Subcutaneous abdominal adipose tissue (tissue), 5 donors: ENCODE measurements around the gene STK4.

Experiments
- H3K27ac ChIP-seq: one replicate; pipeline ENCODE4 v1.7.0; 2013; ENCODE audit warnings: low read depth, mild to moderate bottlenecking, inconsistent platforms, low read length, moderate library complexity
- H3K27me3 ChIP-seq, 5 donors: one replicate each; pipeline ENCODE4 v1.7.0; 2013; ENCODE audit warnings: low read length in 5 of 5, inconsistent platforms in 1 of 5; ENCODE audit not compliant: control insufficient read depth in 5 of 5, insufficient read depth in 4 of 5
- H3K36me3 ChIP-seq, 5 donors: one replicate each; pipeline ENCODE4 v1.7.0; 2013; ENCODE audit warnings: low read length in 5 of 5; ENCODE audit not compliant: control insufficient read depth in 5 of 5, insufficient read depth in 5 of 5
- H3K4me1 ChIP-seq, 5 donors: one replicate each; pipeline ENCODE4 v1.7.0; 2013; ENCODE audit warnings: low read length in 5 of 5, mild to moderate bottlenecking in 3 of 5, moderate library complexity in 1 of 5; ENCODE audit not compliant: control insufficient read depth in 5 of 5, insufficient read depth in 5 of 5
- H3K4me3 ChIP-seq, 5 donors: one replicate each; pipeline ENCODE4 v1.7.0; 2013; ENCODE audit warnings: low read length in 5 of 5, low read depth in 1 of 5
- H3K9ac ChIP-seq, 5 donors: one replicate each; pipeline ENCODE4 v1.7.0; 2013; ENCODE audit warnings: low read length in 5 of 5, mild to moderate bottlenecking in 4 of 5, moderate library complexity in 3 of 5
- H3K9me3 ChIP-seq, 5 donors: one replicate each; pipeline ENCODE4 v1.7.0; 2013; ENCODE audit warnings: low read length in 5 of 5; ENCODE audit not compliant: control insufficient read depth in 5 of 5
- donor health status: healthy.
- donor health status: healthy.
- donor health status: healthy.
- donor health status: healthy.
- donor health status: healthy.

The STK4 gene

DNA sequence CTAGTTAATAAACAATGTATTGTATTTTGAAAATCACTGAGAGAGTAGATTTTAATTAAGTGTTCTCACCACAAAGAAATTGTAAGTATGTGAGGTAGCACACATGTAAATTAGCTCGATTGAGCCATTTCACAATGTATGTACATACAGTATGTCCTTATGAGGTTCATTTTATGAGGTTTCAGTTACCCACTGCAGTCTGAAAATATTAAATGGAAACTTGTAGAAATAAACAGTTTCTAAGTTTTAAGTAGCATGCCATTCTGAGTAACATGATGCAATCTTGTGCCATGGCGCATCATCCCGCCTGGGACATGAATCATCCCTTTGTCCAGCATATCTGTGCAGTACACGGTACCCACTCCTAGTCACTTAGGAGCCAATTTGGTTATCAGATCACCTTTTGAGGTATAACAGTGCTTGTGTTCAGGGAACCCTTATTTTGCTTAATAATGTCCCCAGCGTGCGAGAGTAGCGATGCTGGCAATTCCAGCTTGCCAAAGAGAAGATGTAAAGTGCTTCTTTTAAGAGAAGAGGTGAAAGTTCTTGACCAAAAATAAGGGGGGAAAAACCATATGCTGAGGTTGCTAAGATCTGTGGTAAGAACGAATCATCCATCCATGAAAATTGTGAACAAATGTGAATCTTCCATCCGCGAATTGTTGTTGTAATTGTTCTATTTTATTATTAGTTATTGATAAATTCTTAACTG is 69.9 kb downstream of the STK4 start:
- peaks cover 0 to 9% (median 6%) of the 10 kb centered on the region in 5 donors for H3K4me1 ChIP-seq
- no peak overlapping the region for H3K4me3 ChIP-seq
- H3K27ac ChIP-seq, result no peak overlapping the region
- no peaks in the 10 kb centered on the region for H3K27me3 ChIP-seq
- H3K36me3 ChIP-seq, result peaks cover 4 to 7% (median 5%) of the 10 kb centered on the region in 5 donors
- no peaks in the 10 kb centered on the region for H3K9me3 ChIP-seq
- no peak overlapping the region for H3K9ac ChIP-seq

DNA sequence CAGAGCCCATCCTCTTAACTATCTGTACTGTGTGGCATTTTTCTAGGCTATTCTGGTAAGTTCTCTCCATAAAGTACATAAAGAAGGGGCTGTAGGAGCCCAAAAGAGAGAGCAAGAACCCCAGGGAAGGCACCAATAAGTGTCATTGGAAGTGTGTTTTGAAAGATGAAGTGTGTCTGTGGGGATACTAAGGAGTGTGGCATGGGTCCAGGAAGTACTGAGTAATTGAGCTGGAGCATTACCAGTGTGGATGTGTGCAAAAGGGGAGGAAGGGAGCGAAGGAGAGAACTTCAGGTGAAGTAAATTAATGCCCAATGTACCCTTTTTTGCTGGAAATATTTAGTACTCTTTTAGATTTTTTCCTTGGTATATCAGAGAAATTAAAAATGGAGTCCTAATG is 70.7 kb downstream of the STK4 start:
- Histone ChIP-seq H3K9ac (no peak overlapping the region), H3K27ac (no peak overlapping the region), H3K36me3 (peaks cover 4 to 5% (median 5%) of the 10 kb centered on the region in 5 donors)

DNA sequence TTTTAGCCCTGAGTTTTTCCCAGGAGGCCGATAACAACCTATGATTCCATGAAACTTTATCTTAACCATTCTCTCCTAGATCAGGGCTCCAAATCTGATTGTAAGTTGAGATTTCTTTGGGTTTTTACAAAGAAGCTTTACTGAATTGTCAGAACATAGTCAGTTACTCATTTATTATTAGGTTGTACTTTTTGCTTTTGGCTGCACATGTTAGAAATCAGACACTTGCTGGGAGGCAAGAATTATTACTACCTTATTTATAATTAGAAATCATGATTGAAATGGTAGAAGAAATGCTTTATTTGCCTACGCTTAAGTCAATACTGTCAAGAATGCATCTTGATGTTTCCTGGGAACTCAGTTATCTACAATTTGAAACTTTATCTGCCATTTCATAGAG is 71.3 kb downstream of the STK4 start:
- Histone ChIP-seq H3K4me1 (peaks cover 0 to 9% (median 6%) of the 10 kb centered on the region in 5 donors), H3K36me3 (peaks cover 0 to 1% (median under 1%) of the 10 kb centered on the region in 5 donors), H3K27ac (no peak overlapping the region), H3K4me3 (no peak overlapping the region), H3K9me3 (no peaks in the 10 kb centered on the region), H3K9ac (no peak overlapping the region), H3K27me3 (no peaks in the 10 kb centered on the region)

More for the DNA sequence above, 70.7 kb downstream of the STK4 start:
- no peak overlapping the region for H3K4me3 ChIP-seq
- no peaks in the 10 kb centered on the region for H3K9me3 ChIP-seq
- H3K4me1 ChIP-seq, result peaks cover 0 to 9% (median 6%) of the 10 kb centered on the region in 5 donors
- H3K27me3 ChIP-seq, result no peaks in the 10 kb centered on the region

DNA sequence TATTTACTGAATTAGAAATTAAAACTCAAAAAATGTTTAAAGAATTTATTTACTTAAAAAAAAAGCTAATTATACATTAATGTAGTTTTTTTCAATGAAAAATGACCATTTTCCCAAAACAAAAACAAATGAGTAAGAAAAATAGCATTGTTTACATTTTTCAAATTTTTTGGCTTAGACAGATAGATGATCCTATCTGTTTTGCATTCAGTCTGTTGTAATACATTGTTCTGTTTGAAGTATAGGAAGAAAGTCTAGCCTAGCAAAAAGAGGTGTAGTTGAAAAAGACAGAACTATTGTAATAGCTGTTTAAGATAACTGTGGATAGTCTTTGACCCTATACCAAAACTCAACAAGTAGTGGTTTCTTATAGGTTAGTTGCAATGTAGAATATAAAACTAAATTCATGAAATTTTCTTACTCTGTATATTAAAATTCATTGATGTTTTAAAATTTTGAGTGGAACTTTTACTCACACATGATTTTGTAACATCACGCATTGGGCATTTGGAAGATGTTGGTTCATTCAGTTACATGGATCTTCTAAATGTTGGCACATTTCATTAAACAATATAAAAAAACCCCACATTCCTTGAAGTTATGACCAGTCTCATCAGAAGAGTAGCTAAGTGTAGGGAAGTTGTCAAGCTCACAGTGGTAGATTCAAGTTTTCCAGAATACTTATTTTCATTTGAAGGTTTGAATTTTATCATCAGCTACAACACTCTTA is 72.6 kb downstream of the STK4 start:
- H3K9me3 ChIP-seq, result no peaks in the 10 kb centered on the region
- H3K36me3 ChIP-seq, result no peaks in the 10 kb centered on the region
- H3K27me3 ChIP-seq, result no peaks in the 10 kb centered on the region
- H3K27ac ChIP-seq, result no peak overlapping the region
- no peak overlapping the region for H3K9ac ChIP-seq
- no peak overlapping the region for H3K4me3 ChIP-seq
- peaks cover 0 to 9% (median 6%) of the 10 kb centered on the region in 5 donors for H3K4me1 ChIP-seq

DNA sequence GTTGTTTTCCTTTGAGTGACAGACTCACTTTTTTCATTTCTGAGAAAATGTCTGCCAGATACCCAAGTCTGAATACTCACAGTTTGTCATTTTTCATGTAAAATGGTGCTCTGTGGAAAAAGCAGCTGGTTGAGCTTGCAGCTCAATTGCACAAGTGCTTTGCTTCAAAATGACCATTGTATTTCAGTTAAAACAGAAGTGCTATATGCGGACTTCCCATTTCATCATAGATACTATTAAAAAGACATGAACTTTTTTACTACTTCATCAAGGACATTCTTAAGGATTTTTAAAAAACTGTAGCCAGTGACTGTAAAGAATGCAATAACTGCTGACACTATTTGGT is 73.1 kb downstream of the STK4 start:
- Histone ChIP-seq H3K9me3 (no peaks in the 10 kb centered on the region), H3K36me3 (no peaks in the 10 kb centered on the region), H3K9ac (no peak overlapping the region), H3K4me3 (no peak overlapping the region), H3K4me1 (peaks cover 0 to 9% (median 6%) of the 10 kb centered on the region in 5 donors), H3K27me3 (no peaks in the 10 kb centered on the region), H3K27ac (no peak overlapping the region)

DNA sequence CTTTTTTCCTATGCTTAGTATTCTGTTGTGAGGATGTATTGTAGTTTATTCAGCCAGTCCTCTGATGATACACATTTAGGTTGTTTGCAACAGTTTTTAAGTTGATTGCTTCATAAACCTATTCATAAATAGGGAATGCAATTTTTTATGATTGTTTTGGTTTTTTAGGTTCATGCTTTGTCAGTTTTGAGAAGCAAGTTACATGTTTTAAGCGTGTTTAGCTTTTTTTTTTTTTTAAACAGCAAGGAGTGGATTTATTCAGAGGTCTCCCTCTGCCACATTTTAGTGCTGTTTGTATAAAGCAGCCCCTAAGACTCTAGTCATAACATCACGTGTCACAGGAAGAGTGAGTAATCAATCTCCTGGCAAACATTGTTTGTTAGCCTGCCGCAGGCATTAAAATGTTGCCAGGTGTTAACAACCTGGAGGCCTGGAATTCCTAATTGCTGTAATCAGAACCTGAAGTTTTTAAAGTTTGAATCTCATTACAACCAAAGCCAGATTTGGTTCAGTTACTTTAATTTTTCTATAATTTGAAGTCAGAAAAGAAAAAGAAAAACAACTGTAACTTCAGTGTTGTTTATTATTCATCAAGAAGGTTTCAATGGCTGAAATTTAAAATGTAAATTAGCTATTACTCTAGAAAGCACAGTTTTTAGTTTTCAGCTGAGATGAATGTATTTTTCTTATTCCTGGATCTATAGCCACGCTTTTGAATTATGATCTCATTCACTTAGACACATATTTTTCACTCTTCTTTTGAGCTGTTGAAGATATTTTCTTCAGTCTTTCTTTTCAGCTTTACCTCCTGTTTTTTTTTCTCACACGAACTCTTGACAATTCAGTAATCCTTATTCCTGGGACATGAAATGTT is 75.4 kb downstream of the STK4 start:
- Histone ChIP-seq H3K36me3 (no peaks in the 10 kb centered on the region), H3K27me3 (no peaks in the 10 kb centered on the region), H3K27ac (no peak overlapping the region), H3K9ac (no peak overlapping the region), H3K9me3 (no peaks in the 10 kb centered on the region), H3K4me3 (no peak overlapping the region), H3K4me1 (peaks cover 0 to 9% (median 6%) of the 10 kb centered on the region in 5 donors)

- Histone ChIP-seq H3K4me1 (no peaks in the 10 kb centered on the region), H3K4me3 (no peak overlapping the region), H3K27me3 (no peaks in the 10 kb centered on the region), H3K36me3 (peaks cover 0 to 2% (median 0%) of the 10 kb centered on the region in 5 donors), H3K9ac (no peak overlapping the region), H3K9me3 (no peaks in the 10 kb centered on the region), H3K27ac (no peak overlapping the region)
Measured at GRCh38 chr20:45042978-45043377, 76.7 kb downstream of the STK4 start.

DNA sequence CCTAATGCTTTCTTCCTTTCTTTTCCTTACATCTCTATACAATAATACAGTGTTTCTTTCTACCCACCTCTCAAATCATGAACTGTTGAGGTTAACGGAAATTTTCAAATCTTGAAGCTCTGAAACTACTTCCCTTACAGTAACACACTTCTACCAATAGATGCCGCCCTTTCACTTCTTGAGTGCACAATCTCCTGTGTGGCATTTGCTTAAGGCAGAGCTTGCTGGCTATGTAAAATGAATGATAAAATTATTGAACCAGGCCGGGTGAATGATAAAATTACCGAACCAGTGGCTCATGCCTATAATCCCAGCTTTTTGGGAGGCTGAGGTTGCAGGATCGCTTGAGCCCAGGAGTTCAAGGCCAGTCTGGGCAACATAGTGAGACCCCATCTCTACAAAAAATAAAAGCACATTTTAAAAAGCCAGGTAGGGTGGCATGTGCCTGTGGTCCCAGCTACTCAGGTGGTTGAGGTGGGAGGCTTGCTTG is 77.8 kb downstream of the STK4 start:
- Histone ChIP-seq H3K4me3 (no peak overlapping the region), H3K27ac (no peak overlapping the region), H3K27me3 (no peaks in the 10 kb centered on the region), H3K9ac (no peak overlapping the region), H3K9me3 (no peaks in the 10 kb centered on the region), H3K36me3 (peaks cover 0 to 2% (median 0%) of the 10 kb centered on the region in 5 donors), H3K4me1 (no peaks in the 10 kb centered on the region)

- Histone ChIP-seq H3K27ac (no peak overlapping the region), H3K27me3 (no peaks in the 10 kb centered on the region), H3K4me1 (peaks cover 0 to under 1% (median 0%) of the 10 kb centered on the region in 5 donors), H3K9ac (no peak overlapping the region), H3K9me3 (no peaks in the 10 kb centered on the region), H3K36me3 (peaks cover 0 to 4% (median 0%) of the 10 kb centered on the region in 5 donors), H3K4me3 (no peak overlapping the region)
Measured at GRCh38 chr20:45044601-45045000, 78.3 kb downstream of the STK4 start.
